Measurements from ENCODE around the gene TMC4. TPM values are rescaled to one million over a fixed set of nuclear protein-coding genes. Genes with fewer than 3 reads are reported as not detected.
"Not testable (repeated sequence)": the region's sequence is repeated elsewhere in the genome, so short reads cannot be mapped to it uniquely, and the experiment has no call there.

TMC4 gene
- polyA plus RNA-seq, 1 donor from 2014 or later = not detected

- Mint-ChIP-seq H3K4me3 (peak overlapping the region in 3 of 4 donors; percentile 75 to 82 (median 82)), H3K27me3 (no peaks in the 10 kb centered on the region), H3K4me1 (peaks cover 40 to 51% (median 49%) of the 10 kb centered on the region in 3 donors), H3K36me3 (peaks cover 11% of the 10 kb centered on the region), H3K9me3 (no peaks in the 10 kb centered on the region), H3K27ac (peak overlapping the region; percentile 83 to 94 (median 93))
These were observed 35.2 kb upstream of the TMC4 start for GRCh38 chr19:54207983-54208783.

- Mint-ChIP-seq H3K36me3 (peaks cover 16% of the 10 kb centered on the region), H3K27me3 (no peaks in the 10 kb centered on the region), H3K27ac (peak overlapping the region; percentile 83 to 94 (median 93))
These were observed 34.7 kb upstream of the TMC4 start for GRCh38 chr19:54207676-54207982.

DNA sequence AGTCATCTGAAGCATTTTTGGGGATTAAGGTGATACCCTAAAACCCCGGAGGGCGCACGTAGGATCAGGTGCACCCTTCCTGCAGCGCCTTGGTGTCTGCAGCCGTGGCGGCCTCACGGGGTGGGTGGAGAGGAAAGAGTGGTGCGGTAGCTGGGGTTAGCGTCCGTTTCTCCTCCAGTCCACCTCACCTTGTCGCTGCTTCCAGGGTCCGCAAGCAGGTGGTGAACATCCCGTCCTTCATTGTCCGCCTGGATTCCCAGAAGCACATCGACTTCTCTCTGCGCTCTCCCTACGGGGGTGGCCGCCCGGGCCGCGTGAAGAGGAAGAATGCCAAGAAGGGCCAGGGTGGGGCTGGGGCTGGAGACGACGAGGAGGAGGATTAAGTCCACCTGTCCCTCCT, 34.2 kb upstream of the TMC4 start:
- not testable (repeated sequence) for H3K27me3 Mint-ChIP-seq, H3K9me3 Mint-ChIP-seq
- H3K36me3 Mint-ChIP-seq = peaks cover 18% of the 10 kb centered on the region
- peaks cover 50 to 61% (median 58%) of the 10 kb centered on the region in 3 donors for H3K4me1 Mint-ChIP-seq
- H3K4me3 Mint-ChIP-seq = peak overlapping the region in 2 of 4 donors; percentile 82
- H3K27ac Mint-ChIP-seq = peak overlapping the region in 2 of 3 donors; percentile 59 to 94

More at GRCh38 chr19:54207676-54207982, 34.7 kb upstream of the TMC4 start:
- peaks cover 46 to 57% (median 54%) of the 10 kb centered on the region in 3 donors for H3K4me1 Mint-ChIP-seq
- no peaks in the 10 kb centered on the region for H3K9me3 Mint-ChIP-seq
- H3K4me3 Mint-ChIP-seq = peak overlapping the region; percentile 8 to 82 (median 66)

- Mint-ChIP-seq H3K27ac (peak overlapping the region in 2 of 3 donors; percentile 59 to 94), H3K27me3 (no peaks in the 10 kb centered on the region), H3K4me1 (peaks cover 54 to 63% (median 62%) of the 10 kb centered on the region in 3 donors), H3K36me3 (peaks cover 17% of the 10 kb centered on the region), H3K9me3 (no peaks in the 10 kb centered on the region), H3K4me3 (peak overlapping the region in 2 of 4 donors; percentile 12 to 24)
These were observed 33.8 kb upstream of the TMC4 start for GRCh38 chr19:54206831-54207177.

- Mint-ChIP-seq H3K4me3 (peak overlapping the region in 3 of 4 donors; percentile 24 to 85 (median 48)), H3K36me3 (peaks cover 17% of the 10 kb centered on the region), H3K4me1 (peaks cover 56 to 64% (median 63%) of the 10 kb centered on the region in 3 donors), H3K27me3 (no peaks in the 10 kb centered on the region), H3K9me3 (no peaks in the 10 kb centered on the region), H3K27ac (peak overlapping the region in 2 of 3 donors; percentile 48 to 96)
These were observed 33.3 kb upstream of the TMC4 start for GRCh38 chr19:54206030-54206830.

DNA sequence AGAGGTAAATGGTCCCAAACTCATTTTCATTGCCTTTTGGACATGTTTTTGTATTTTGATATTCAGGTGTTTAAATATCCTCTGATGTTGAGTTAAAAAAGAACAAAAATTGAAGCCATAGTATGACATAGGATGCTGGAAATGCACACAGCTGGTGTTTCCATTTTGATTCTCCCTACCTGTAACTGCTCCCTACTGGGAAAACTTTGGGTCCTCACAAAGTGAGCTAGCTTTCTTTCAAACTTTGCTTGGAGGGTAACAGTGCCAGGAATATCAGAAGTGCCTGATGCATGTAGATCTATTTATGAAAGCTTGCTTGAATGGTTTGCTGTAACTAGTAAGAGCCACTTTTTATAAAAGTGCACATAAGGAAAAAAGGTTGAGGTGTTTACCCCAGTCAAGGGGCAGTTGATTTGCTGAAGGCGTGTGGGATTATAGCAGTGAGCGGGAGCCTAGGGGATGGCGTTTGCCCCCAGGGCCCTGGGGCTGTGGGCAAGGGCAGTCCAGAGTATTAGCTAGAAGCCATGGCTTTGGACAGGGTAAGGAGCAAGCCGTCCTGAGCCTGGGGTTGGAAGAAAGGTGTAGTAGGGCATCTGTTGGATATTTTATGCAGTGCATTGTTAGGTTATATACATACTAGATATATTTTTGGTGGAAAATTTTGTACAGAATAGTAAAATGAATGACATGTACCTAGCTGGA, 32.0 kb upstream of the TMC4 start:
- no peaks in the 10 kb centered on the region for H3K9me3 Mint-ChIP-seq
- H3K36me3 Mint-ChIP-seq = peaks cover 17% of the 10 kb centered on the region
- peaks cover 57 to 65% (median 60%) of the 10 kb centered on the region in 3 donors for H3K4me1 Mint-ChIP-seq
- H3K27ac Mint-ChIP-seq = peak overlapping the region in 1 of 3 donors; percentile 96
- no peaks in the 10 kb centered on the region for H3K27me3 Mint-ChIP-seq
- H3K4me3 Mint-ChIP-seq = peak overlapping the region in 3 of 4 donors; percentile 73 to 97 (median 85)

DNA sequence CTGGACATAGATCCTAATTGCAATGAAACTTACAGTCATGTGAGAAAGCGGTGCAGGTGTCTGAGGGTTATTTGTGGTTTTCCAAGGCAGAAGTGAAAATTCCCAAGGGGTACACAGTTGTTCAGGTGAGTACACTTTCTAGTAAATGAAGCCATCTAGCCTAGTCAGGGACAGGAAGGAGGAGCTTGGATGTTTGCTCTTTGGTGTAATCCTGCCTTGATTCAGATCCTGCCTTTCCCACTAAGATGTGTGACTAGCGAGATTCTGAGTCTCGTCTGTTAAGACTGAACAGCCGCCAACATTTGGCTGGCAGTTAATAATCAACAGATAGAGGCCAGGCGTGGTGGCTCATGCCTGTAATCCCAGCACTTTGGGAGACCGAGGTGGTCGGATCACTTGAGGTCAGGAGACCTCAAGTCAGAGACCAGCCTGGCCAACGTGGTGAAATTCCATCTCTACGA, 30.2 kb upstream of the TMC4 start:
- Mint-ChIP-seq H3K4me1 (peaks cover 48 to 55% (median 54%) of the 10 kb centered on the region in 3 donors), H3K27me3 (no peaks in the 10 kb centered on the region), H3K4me3 (peak overlapping the region; percentile 97 to 100 (median 99)), H3K36me3 (peaks cover 17% of the 10 kb centered on the region), H3K27ac (peak overlapping the region; percentile 23 to 96 (median 88)), H3K9me3 (no peaks in the 10 kb centered on the region)

DNA sequence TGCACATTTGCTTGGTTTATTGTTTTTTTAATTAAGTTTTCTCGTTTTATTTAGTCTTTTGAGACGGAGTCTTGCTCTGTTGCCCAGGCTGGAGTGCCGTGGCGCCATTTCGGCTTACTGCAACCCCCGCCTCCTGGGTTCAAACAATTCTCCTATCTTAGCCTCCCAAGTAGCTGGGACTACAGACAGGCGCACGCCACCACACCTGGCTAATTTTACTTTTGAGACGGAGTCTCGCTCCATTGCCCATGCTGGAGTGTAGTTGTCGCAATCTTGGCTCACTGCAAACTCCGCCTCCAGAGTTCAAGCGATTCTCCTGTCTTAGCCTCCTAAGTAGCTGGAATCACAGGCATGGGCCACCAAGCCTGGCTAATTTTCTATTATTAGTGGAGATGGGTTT, 29.0 kb upstream of the TMC4 start:
- H3K27me3 Mint-ChIP-seq = no peaks in the 10 kb centered on the region
- H3K4me3 Mint-ChIP-seq = peak overlapping the region; percentile 97 to 100 (median 99)
- H3K4me1 Mint-ChIP-seq = peaks cover 39 to 45% (median 42%) of the 10 kb centered on the region in 3 donors
- H3K9me3 Mint-ChIP-seq = no peaks in the 10 kb centered on the region
- peaks cover 17% of the 10 kb centered on the region for H3K36me3 Mint-ChIP-seq
- peak overlapping the region; percentile 85 to 99 (median 96) for H3K27ac Mint-ChIP-seq

- Mint-ChIP-seq H3K4me1 (peaks cover 38 to 45% (median 39%) of the 10 kb centered on the region in 3 donors), H3K27ac (peak overlapping the region; percentile 96 to 99 (median 99)), H3K27me3 (no peaks in the 10 kb centered on the region), H3K9me3 (no peaks in the 10 kb centered on the region), H3K36me3 (peaks cover 17% of the 10 kb centered on the region), H3K4me3 (peak overlapping the region; percentile 97 to 100 (median 99))
These were observed 28.3 kb upstream of the TMC4 start for GRCh38 chr19:54201172-54201701.

DNA sequence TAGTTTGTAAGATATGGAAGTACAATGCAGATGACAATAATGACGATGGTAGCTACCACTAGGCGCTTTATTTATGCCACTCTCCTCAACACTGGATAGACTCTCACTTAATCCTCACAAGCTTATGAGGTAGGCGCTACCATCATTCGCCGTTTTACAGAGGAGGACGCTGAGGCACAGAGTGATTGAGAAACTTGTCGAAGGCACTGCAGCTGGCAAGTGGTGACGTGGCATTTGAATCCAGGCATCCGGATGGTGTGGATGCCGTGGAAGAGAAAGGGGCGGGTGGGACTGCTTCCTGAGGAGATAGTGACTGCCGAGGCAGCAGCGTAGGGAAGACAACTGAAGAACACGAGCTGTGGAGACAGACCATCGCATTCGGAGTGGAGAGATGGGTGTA, 26.4 kb upstream of the TMC4 start:
- Mint-ChIP-seq H3K4me3 (peak overlapping the region; percentile 47 to 97 (median 60)), H3K9me3 (no peaks in the 10 kb centered on the region), H3K27ac (peak overlapping the region in 2 of 3 donors; percentile 89), H3K36me3 (peaks cover 12% of the 10 kb centered on the region), H3K27me3 (no peaks in the 10 kb centered on the region), H3K4me1 (peaks cover 26 to 33% (median 33%) of the 10 kb centered on the region in 3 donors)

GRCh38 chr19:54197121-54197520, 24.2 kb upstream of the TMC4 start:
- H3K36me3 Mint-ChIP-seq = no peaks in the 10 kb centered on the region
- H3K9me3 Mint-ChIP-seq = no peaks in the 10 kb centered on the region
- H3K27me3 Mint-ChIP-seq = no peaks in the 10 kb centered on the region
- peaks cover 12 to 15% (median 14%) of the 10 kb centered on the region in 3 donors for H3K4me1 Mint-ChIP-seq
- peak overlapping the region in 1 of 4 donors; percentile 72 for H3K4me3 Mint-ChIP-seq
- peak overlapping the region in 1 of 3 donors; percentile 19 for H3K27ac Mint-ChIP-seq

- Mint-ChIP-seq H3K4me3 (peak overlapping the region in 1 of 4 donors; percentile 72), H3K4me1 (peaks cover 9 to 14% (median 13%) of the 10 kb centered on the region in 3 donors), H3K27me3 (no peaks in the 10 kb centered on the region), H3K36me3 (no peaks in the 10 kb centered on the region), H3K27ac (no peak overlapping the region), H3K9me3 (no peaks in the 10 kb centered on the region)
These were observed 23.6 kb upstream of the TMC4 start for GRCh38 chr19:54196536-54196935.

- H3K27ac Mint-ChIP-seq, H3K27me3 Mint-ChIP-seq, H3K9me3 Mint-ChIP-seq, H3K36me3 Mint-ChIP-seq: not testable (repeated sequence)
- Mint-ChIP-seq H3K4me3 (peak overlapping the region in 1 of 4 donors; percentile 71), H3K4me1 (peaks cover 8 to 11% (median 9%) of the 10 kb centered on the region in 3 donors)
These were observed 21.5 kb upstream of the TMC4 start for GRCh38 chr19:54194463-54194862.

DNA sequence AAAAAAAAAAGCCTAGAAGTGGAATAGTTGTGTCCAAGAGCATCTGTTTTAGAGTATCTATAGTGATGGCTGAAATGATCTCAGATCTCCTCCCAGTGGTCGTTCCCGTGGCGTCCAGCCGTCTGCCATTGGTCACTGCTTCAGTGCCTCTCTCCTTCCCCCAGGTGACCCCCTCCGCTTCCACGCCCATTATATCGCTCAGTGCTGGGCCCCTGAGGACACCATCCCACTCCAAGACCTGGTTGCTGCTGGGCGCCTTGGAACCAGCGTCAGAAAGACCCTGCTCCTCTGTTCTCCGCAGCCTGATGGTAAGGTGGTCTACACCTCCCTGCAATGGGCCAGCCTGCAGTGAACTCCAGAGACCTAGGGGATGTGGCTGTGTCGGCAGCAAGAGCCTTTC, 20.1 kb upstream of the TMC4 start:
- Mint-ChIP-seq H3K9me3 (no peaks in the 10 kb centered on the region), H3K36me3 (no peaks in the 10 kb centered on the region), H3K27me3 (no peaks in the 10 kb centered on the region), H3K4me3 (peak overlapping the region in 3 of 4 donors; percentile 88 to 99 (median 94)), H3K27ac (peak overlapping the region in 2 of 3 donors; percentile 93 to 98), H3K4me1 (peaks cover 8 to 12% (median 9%) of the 10 kb centered on the region in 3 donors)
